ENCODE results near the gene ALDH2.
"Not testable (repeated sequence)": the region's sequence is repeated elsewhere in the genome, so short reads cannot be mapped to it uniquely, and the experiment has no call there.

ALDH2 gene

GRCh38 chr12:111826316-111826715 lies 59.6 kb downstream of the ALDH2 start:
- DNase-seq (ENCODE audit: low read depth in 2 of 2) = no peak

GRCh38 chr12:111826992-111827391 lies 60.3 kb downstream of the ALDH2 start:
- DNase-seq (ENCODE audit: low read depth in 2 of 2) = no peak

GRCh38 chr12:111827907-111828306 lies 61.2 kb downstream of the ALDH2 start:
- no peak for DNase-seq (ENCODE audit: low read depth in 2 of 2)

GRCh38 chr12:111828338-111828979 lies 61.7 kb downstream of the ALDH2 start:
- no peak for DNase-seq (ENCODE audit: low read depth in 2 of 2)

GRCh38 chr12:111829635-111830034 lies 62.9 kb downstream of the ALDH2 start:
- not testable (repeated sequence) for DNase-seq (ENCODE audit: low read depth in 2 of 2)

GRCh38 chr12:111834740-111835386 lies 68.1 kb downstream of the ALDH2 start:
- DNase-seq (ENCODE audit: low read depth in 2 of 2) = not testable (repeated sequence)

GRCh38 chr12:111835531-111836181 lies 68.9 kb downstream of the ALDH2 start:
- not testable (repeated sequence) for DNase-seq (ENCODE audit: low read depth in 2 of 2)

GRCh38 chr12:111838353-111838752 lies 71.6 kb downstream of the ALDH2 start:
- DNase-seq (ENCODE audit: low read depth in 2 of 2) = no peak

- no peak for DNase-seq (ENCODE audit: low read depth in 2 of 2)
These were observed 74.1 kb downstream of the ALDH2 start for GRCh38 chr12:111840807-111841206.

GRCh38 chr12:111841236-111841749 lies 74.6 kb downstream of the ALDH2 start:
- no peak for DNase-seq (ENCODE audit: low read depth in 2 of 2)

GRCh38 chr12:111841750-111842555 lies 75.2 kb downstream of the ALDH2 start, which contains the start of gene MAPKAPK5:
MAPKAPK5 (plus strand) TSS chr12:111842228; CDS start chr12:111842734, 506 bp downstream.
- peak; percentile 92 to 97 for DNase-seq (ENCODE audit: low read depth in 2 of 2)

GRCh38 chr12:111842556-111843396 lies 76.0 kb downstream of the ALDH2 start:
- DNase-seq (ENCODE audit: low read depth in 2 of 2) = peak; percentile 16 to 24

GRCh38 chr12:111846016-111846415 lies 79.3 kb downstream of the ALDH2 start:
- DNase-seq (ENCODE audit: low read depth in 2 of 2) = no peak

- DNase-seq (ENCODE audit: low read depth in 2 of 2) = no peak
These were observed 83.8 kb downstream of the ALDH2 start for GRCh38 chr12:111850526-111850925.

- DNase-seq (ENCODE audit: low read depth in 2 of 2) = no peak
These were observed 91.5 kb downstream of the ALDH2 start for GRCh38 chr12:111858186-111858585.

GRCh38 chr12:111858778-111859177 lies 92.0 kb downstream of the ALDH2 start:
- DNase-seq (ENCODE audit: low read depth in 2 of 2) = no peak

- no peak for DNase-seq (ENCODE audit: low read depth in 2 of 2)
These were observed 98.2 kb downstream of the ALDH2 start for GRCh38 chr12:111864913-111865312.
